GM12878 (cell line): ENCODE measurements around the gene HSPA1B. TPM values are rescaled to one million over a fixed set of nuclear protein-coding genes. Genes with fewer than 3 reads are reported as not detected.

Experiments used
- BCL3 ChIP-seq: IDR thresholded peaks from 2 replicates; pipeline ENCODE4 v1.6.1; 2011; ENCODE audit warnings: borderline replicate concordance, low read depth, mild to moderate bottlenecking, moderate library complexity, low read length; ENCODE audit not compliant: insufficient read depth, poor library complexity, severe bottlenecking
- ELK1 ChIP-seq: IDR thresholded peaks from 2 replicates; pipeline ENCODE4 v1.6.1; 2012; ENCODE audit warnings: low read depth, low read length, improper control_type of control experiment
- EZH2 ChIP-seq: IDR thresholded peaks from 2 replicates; pipeline ENCODE4 v1.6.1; 2012; ENCODE audit warnings: low read depth, mild to moderate bottlenecking, control low read depth, inconsistent platforms, low read length, borderline replicate concordance; ENCODE audit not compliant: control insufficient read depth
- NFYA ChIP-seq: IDR thresholded peaks from 2 replicates; pipeline ENCODE4 v1.6.1; 2011; ENCODE audit warnings: low read depth, mild to moderate bottlenecking, low read length, improper control_type of control experiment, borderline replicate concordance
- RCOR1 ChIP-seq: conservative IDR thresholded peaks from 2 replicates; pipeline ENCODE4 v1.6.1; 2012; ENCODE audit warnings: low read depth, low read length, improper control_type of control experiment
- polyA plus RNA-seq, 11 experiments: library from polyadenylated mRNA; depleted of rRNA in 4 of 11; unstranded in 6 of 11; stranded (reverse) in 5 of 11; fragments of >200 nt; fragmentation: Nextera tagmentation in 4 of 11; fragmentation: Illumina TruSeq in 1 of 11; extraction: Ambion mirVana in 4 of 11; extraction: Trizol in 1 of 11; gene quantifications; 1 replicate in 1 of 11; 2 replicates in 10 of 11; pipeline versions ENCODE4 v1.2.1 to v1.2.3, GENCODE V29; 2011 to 2016; ENCODE audit warnings: inconsistent platforms in 2 of 11, missing spikeins in 2 of 11, low read depth in 1 of 11
- total RNA-seq, 4 experiments: library from RNA; depleted of rRNA in 3 of 4; stranded (reverse); fragments of >200 nt in 3 of 4; fragmentation: Illumina TruSeq in 1 of 4; extraction: Trizol in 1 of 4; gene quantifications; 2 replicates each; pipeline versions ENCODE4 v1.2.1 to v1.2.3, GENCODE V29; 2013 to 2021

Gene HSPA1B
- total and polyA plus RNA-seq, 10 of the 15 experiments (the other 5 are each of a cell fraction or from before 2014, with no cell fraction given): 0.11 to 40.5 (median 12.8) TPM

- TF ChIP-seq ELK1: no peak
- TF ChIP-seq NFYA: no peak
- TF ChIP-seq RCOR1: no peak
- no peak for TF ChIP-seq EZH2
- TF ChIP-seq BCL3: no peak
- TF ChIP-seq, all 136 proteins: peak for 12
These were observed 9.2 kb downstream of the HSPA1B start (continued) for GRCh38 chr6:31836474-31837368.
